GM10266 (cell line): ENCODE data around the gene ADGRL3.

ENCODE experiments used
- DNase-seq: peaks from one replicate; pipeline ENCODE4 v3.0.0; 2012; ENCODE audit errors: extremely low spot score
- TF ChIP-seq, protein P1 (sequence below): IDR thresholded peaks from 2 replicates; pipeline ENCODE4 v1.5.1; 2012; ENCODE audit warnings: mild to moderate bottlenecking, low read depth; ENCODE audit not compliant: control insufficient read depth, insufficient read depth; ENCODE audit errors: missing control alignments

The ADGRL3 gene

DNA sequence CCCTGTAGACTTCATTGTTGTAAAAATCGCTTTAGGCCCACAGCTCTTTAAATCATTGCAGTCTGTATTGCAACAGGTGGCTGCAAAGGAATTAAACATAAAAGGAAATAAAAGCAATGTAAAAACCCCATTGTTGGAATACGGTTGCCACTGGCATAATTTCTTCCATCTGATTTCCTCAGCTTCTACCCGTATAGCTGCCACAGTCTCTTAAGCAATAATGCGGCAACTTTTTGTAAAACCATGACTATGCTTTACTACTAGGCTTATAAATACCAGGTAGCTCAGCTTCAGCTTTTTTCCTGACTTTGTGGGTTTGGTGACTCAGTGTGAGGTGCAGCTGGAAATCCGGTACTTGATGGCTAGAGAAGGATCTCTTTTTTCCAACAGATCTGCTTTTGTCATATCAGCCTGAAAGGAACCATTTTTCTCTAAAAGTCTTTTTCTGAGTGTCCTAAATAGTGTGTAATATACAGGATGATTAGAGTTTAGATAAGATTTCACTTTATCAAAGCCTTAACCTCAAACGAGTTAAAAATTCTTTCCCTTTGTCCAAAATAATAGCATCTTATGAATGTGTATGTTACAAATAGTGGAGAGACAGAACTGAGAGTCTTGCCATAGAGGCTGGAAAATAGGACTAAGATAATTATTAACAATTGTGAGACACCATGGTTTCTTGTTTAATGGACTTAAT, 268.0 kb downstream of the ADGRL3 start:
- DNase-seq: no peak
- TF ChIP-seq, protein P1, sequence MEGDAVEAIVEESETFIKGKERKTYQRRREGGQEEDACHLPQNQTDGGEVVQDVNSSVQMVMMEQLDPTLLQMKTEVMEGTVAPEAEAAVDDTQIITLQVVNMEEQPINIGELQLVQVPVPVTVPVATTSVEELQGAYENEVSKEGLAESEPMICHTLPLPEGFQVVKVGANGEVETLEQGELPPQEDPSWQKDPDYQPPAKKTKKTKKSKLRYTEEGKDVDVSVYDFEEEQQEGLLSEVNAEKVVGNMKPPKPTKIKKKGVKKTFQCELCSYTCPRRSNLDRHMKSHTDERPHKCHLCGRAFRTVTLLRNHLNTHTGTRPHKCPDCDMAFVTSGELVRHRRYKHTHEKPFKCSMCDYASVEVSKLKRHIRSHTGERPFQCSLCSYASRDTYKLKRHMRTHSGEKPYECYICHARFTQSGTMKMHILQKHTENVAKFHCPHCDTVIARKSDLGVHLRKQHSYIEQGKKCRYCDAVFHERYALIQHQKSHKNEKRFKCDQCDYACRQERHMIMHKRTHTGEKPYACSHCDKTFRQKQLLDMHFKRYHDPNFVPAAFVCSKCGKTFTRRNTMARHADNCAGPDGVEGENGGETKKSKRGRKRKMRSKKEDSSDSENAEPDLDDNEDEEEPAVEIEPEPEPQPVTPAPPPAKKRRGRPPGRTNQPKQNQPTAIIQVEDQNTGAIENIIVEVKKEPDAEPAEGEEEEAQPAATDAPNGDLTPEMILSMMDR: no peak

DNA sequence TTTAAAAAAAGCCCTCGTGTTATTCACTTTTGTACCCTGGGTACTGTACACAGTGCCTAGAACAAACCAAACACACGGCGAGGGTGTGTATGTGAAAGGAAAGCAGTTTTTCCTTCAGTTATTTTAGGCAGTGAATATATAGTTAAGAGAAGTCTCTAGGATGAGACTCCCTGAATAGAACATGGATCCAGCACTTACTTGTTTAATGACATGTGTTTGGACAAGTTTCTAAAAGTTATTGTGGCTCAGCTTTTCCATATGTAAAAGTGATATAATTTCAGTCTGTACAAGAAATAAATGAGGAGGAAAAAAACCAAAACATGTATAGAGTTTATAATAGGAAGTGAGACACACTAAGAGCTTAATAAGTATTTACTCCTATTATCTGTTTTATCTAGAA, 273.2 kb downstream of the ADGRL3 start:
- TF ChIP-seq, protein P1: no peak
- DNase-seq: no peak

DNA sequence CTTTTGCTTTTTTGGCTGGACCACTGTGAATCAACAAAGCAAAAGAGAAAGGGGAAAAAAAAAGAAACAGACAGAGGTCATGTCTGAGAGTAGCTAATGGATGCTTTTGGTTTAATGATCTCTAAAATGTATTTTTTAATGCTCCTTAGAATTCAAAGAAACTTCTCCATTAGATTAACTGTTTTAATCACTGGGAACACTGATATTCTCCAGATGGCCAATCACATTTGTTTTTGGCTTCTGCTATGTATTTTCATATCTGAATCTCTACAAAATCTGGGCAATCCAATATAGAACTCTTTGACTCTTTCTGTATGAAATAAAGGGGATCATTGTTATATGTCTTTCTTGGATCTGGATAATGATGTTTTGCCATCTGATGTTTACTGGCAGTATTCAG, 278.2 kb downstream of the ADGRL3 start:
- no peak for DNase-seq
- TF ChIP-seq, protein P1: no peak

- DNase-seq: no peak
- TF ChIP-seq, protein P1: no peak
Observed at GRCh38 chr4:61485056-61485455, 284.9 kb downstream of the ADGRL3 start.

DNA sequence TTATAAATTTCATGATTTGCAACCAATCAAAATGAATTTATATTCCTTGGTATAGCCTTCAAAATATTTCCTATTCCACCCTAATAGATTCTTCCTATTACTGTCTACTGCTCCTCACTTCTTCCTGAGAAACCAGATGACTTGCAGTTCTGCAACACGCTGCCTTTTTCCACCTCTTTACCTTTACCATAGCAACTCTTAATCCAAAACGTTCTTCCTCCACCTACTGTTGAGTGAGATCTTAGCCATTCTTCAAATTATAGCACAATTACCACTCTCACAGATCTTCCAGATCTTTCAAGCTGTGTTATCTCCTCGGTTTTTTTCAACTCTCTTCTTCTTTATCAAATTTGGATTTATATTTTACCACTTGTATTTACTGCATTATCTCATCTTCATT, 289.8 kb downstream of the ADGRL3 start:
- no peak for DNase-seq
- TF ChIP-seq, protein P1: no peak

GRCh38 chr4:61493041-61493440, 292.9 kb downstream of the ADGRL3 start:
- TF ChIP-seq, protein P1: no peak
- DNase-seq: no peak

- TF ChIP-seq, protein P1: no peak
- no peak for DNase-seq
Observed at GRCh38 chr4:61493470-61493869, 293.3 kb downstream of the ADGRL3 start.
